ENCODE results near the gene ESAM.

- TF ChIP-seq CTCF (IDR thresholded peaks at IDR 0.05): no peak
- peak in 1 of 4 donors; percentile 51 for TF ChIP-seq POLR2A (IDR thresholded peaks at IDR 0.05)
Measured at GRCh38 chr11:124762105-124762623, at the start of gene ESAM.

Measured in esophagus squamous epithelium (tissue), 4 donors.